Neural cell (in vitro differentiated cells): Measurements from ENCODE around the gene ADI1.

Source experiments
- CTCF ChIP-seq: fragments of 450-650 bp; IDR thresholded peaks from 2 replicates; pipeline ENCODE4 v1.5.1; 2014; ENCODE audit warnings: antibody characterized with exemption, mild to moderate bottlenecking, moderate library complexity; ENCODE audit not compliant: poor library complexity, severe bottlenecking
- EZH2 ChIP-seq: fragments of 200-600, 300-800 bp; shearing (Covaris generic), sonication (generic); IDR thresholded peaks from 2 replicates; pipeline ENCODE4 v1.6.1; 2014; ENCODE audit warnings: antibody characterized with exemption, low read length, borderline replicate concordance, mild to moderate bottlenecking; ENCODE audit not compliant: insufficient read depth, poor library complexity, severe bottlenecking
- RAD21 ChIP-seq: fragments of 450-650 bp; conservative IDR thresholded peaks from 2 replicates; pipeline ENCODE4 v1.6.1; 2014; ENCODE audit warnings: antibody characterized with exemption, mild to moderate bottlenecking, moderate library complexity

- TF ChIP-seq CTCF (no peak), RAD21 (no peak), EZH2 (no peak)
Observed at GRCh38 chr2:3547915-3548314, 28.6 kb upstream of the ADI1 start.
